Measurements from ENCODE around the gene ANHX.

Gene ANHX

GRCh38 chr12:133233006-133233405 lies 2.7 kb downstream of the ANHX start:
- Histone ChIP-seq H3K36me3 (no peaks in the 10 kb centered on the region), H3K9ac (no peak overlapping the region), H3K4me1 (no peaks in the 10 kb centered on the region), H3K9me3 (replicated peaks in 1 of 11) (peaks cover 69 to 98% (median 93%) of the 10 kb centered on the region in 11 experiments), H4K20me1 (no peaks in the 10 kb centered on the region), H3K27ac (no peak overlapping the region), H3K27me3 (no peaks in the 10 kb centered on the region), H3K4me3 (no peak overlapping the region), H3K4me2 (no peak overlapping the region)
- TF ChIP-seq Cebpa-rat (IDR thresholded peaks at IDR 0.05) = no peak

DNA sequence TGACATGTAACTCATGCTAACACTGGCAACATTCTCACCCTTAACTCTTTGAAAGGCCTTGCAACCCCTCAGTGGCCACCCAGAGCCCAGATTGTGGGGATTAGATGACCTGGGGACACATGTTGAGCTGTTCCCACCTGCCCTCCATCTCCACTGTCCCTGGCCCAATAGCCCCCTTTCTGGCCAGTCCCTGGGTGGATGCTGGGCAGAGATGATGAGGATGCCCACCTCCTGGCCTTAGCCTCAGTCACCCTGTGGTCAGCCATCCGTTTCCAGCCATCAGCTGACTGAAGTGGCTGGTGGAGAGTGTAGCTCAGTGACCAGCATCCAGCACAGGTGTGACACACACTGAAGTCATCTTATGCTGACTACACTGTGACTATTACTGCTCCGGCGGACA lies 4.7 kb downstream of the ANHX start:
- Histone ChIP-seq H4K20me1 (no peaks in the 10 kb centered on the region), H3K36me3 (no peaks in the 10 kb centered on the region), H3K4me2 (no peak overlapping the region)

GRCh38 chr12:133227281-133227852 lies 8.3 kb downstream of the ANHX start:
- no peak overlapping the region for H3K4me3 ChIP-seq
- no peak overlapping the region for H3K9ac ChIP-seq
- no peaks in the 10 kb centered on the region for H3K27me3 ChIP-seq
- TF ChIP-seq Cebpa-rat (IDR thresholded peaks at IDR 0.05) = no peak
- no peaks in the 10 kb centered on the region for H3K36me3 ChIP-seq
- no peak overlapping the region for H3K4me2 ChIP-seq
- peaks cover 71 to 100% (median 97%) of the 10 kb centered on the region in 11 experiments for H3K9me3 ChIP-seq (replicated peaks in 1 of 11)
- H3K27ac ChIP-seq = no peak overlapping the region
- no peaks in the 10 kb centered on the region for H4K20me1 ChIP-seq
- H3K4me1 ChIP-seq = no peaks in the 10 kb centered on the region

More for the DNA sequence above, 4.7 kb downstream of the ANHX start:
- no peak overlapping the region for H3K4me3 ChIP-seq
- peaks cover 69 to 98% (median 93%) of the 10 kb centered on the region in 11 experiments for H3K9me3 ChIP-seq (replicated peaks in 1 of 11)
- no peaks in the 10 kb centered on the region for H3K27me3 ChIP-seq
- H3K27ac ChIP-seq = no peak overlapping the region
- no peak overlapping the region for H3K9ac ChIP-seq
- no peak for TF ChIP-seq Cebpa-rat (IDR thresholded peaks at IDR 0.05)
- no peaks in the 10 kb centered on the region for H3K4me1 ChIP-seq

DNA sequence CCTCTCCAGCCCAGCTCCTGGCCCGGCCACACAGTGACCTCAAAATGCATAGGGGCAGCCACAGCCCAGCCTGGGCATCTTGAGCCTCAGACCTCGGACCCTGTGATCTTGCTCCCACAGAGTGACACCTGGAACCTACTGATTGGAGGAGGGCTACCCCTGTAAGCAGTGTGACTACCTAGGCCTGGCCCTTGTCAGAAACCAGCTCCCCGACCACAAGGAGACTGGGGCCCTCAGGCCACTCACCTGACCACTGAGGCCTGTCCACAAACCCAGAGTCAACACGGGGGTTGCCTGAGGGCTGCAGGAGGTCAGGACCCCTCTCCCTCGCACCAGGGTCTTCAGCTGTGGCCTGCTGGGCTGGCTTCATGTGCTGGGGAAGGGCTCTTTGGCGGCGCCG lies 9.0 kb downstream of the ANHX start:
- Histone ChIP-seq H3K9ac (no peak overlapping the region), H3K4me3 (no peak overlapping the region), H3K4me2 (no peak overlapping the region), H3K36me3 (no peaks in the 10 kb centered on the region), H3K4me1 (no peaks in the 10 kb centered on the region), H3K27me3 (no peaks in the 10 kb centered on the region), H3K9me3 (replicated peaks in 1 of 11) (peaks cover 71 to 100% (median 97%) of the 10 kb centered on the region in 11 experiments), H3K27ac (no peak overlapping the region), H4K20me1 (no peaks in the 10 kb centered on the region)
- no peak for TF ChIP-seq Cebpa-rat (IDR thresholded peaks at IDR 0.05)

DNA sequence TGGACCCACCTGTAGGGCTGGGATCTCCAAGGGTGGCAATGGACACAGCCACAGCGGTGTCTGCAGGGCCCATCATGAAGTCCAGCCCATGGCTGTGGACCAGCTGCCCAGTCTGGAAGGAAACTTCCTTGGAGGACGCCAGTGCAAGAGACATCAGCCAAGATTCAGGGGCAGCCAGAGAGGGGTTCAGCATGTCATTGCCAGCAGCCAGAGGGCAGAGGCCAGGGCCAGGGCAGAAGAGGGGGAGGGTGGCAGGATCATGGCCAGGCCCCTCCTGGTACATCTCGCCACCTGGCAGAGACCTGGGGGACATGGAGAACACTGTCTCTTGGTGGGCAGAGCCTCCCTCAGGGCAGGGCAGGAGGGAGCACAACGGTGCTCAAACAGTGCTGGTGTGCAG lies 10.2 kb downstream of the ANHX start:
- Histone ChIP-seq H3K27ac (no peak overlapping the region), H4K20me1 (no peaks in the 10 kb centered on the region), H3K4me3 (no peak overlapping the region), H3K4me2 (no peak overlapping the region), H3K27me3 (no peaks in the 10 kb centered on the region), H3K4me1 (no peaks in the 10 kb centered on the region), H3K9ac (no peak overlapping the region), H3K9me3 (replicated peaks in 1 of 11) (peaks cover 76 to 100% (median 97%) of the 10 kb centered on the region in 11 experiments), H3K36me3 (no peaks in the 10 kb centered on the region)
- no peak for TF ChIP-seq Cebpa-rat (IDR thresholded peaks at IDR 0.05)

DNA sequence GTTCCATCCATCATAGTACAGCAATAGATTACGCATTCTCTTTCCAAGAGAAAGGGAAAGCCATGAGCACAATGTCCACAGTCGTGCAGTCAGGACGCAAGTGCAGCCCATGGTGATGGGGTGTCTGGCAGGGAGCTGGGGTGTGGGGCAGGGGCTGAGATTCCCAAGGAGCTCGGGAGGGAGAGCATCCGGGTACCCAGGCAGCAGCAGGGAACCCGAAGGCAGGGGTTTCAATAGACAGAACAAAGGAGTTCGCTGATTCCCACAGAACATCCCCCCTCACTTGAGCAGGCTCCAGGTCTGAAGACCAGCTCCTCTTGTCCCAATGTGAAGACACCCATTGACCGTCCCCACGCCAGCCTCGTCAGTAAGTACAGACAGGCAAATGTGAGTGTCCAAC lies 13.5 kb downstream of the ANHX start:
- Histone ChIP-seq H4K20me1 (no peaks in the 10 kb centered on the region), H3K27me3 (no peaks in the 10 kb centered on the region), H3K4me1 (no peaks in the 10 kb centered on the region), H3K4me2 (no peak overlapping the region), H3K9ac (no peak overlapping the region), H3K9me3 (replicated peaks in 1 of 11) (peaks cover 97 to 100% (median 100%) of the 10 kb centered on the region in 11 experiments), H3K4me3 (no peak overlapping the region), H3K27ac (no peak overlapping the region), H3K36me3 (no peaks in the 10 kb centered on the region)
- TF ChIP-seq Cebpa-rat (IDR thresholded peaks at IDR 0.05) = no peak

- Histone ChIP-seq H3K9me3 (replicated peaks in 1 of 11) (peaks cover 98 to 100% (median 100%) of the 10 kb centered on the region in 11 experiments), H3K27me3 (no peaks in the 10 kb centered on the region; a peak in 1 of 22 replicates), H3K4me2 (no peak overlapping the region), H3K36me3 (no peaks in the 10 kb centered on the region), H3K4me3 (no peak overlapping the region), H4K20me1 (no peaks in the 10 kb centered on the region), H3K9ac (no peak overlapping the region), H3K4me1 (no peaks in the 10 kb centered on the region), H3K27ac (no peak overlapping the region)
- no peak for TF ChIP-seq Cebpa-rat (IDR thresholded peaks at IDR 0.05)
Measured at GRCh38 chr12:133221241-133221640, 14.4 kb downstream of the ANHX start.

- peaks cover 98 to 100% (median 100%) of the 10 kb centered on the region in 11 experiments for H3K9me3 ChIP-seq (replicated peaks in 1 of 11)
- H4K20me1 ChIP-seq = no peaks in the 10 kb centered on the region
- H3K36me3 ChIP-seq = no peaks in the 10 kb centered on the region
- H3K9ac ChIP-seq = no peak overlapping the region
- H3K4me1 ChIP-seq = peaks cover 0 to under 1% (median 0%) of the 10 kb centered on the region in 10 experiments; a peak in 3 of 20 replicates
- H3K27me3 ChIP-seq = no peaks in the 10 kb centered on the region; a peak in 1 of 22 replicates
- no peak overlapping the region for H3K4me3 ChIP-seq
- no peak overlapping the region for H3K27ac ChIP-seq
- TF ChIP-seq Cebpa-rat (IDR thresholded peaks at IDR 0.05) = no peak
- H3K4me2 ChIP-seq = no peak overlapping the region
Measured at GRCh38 chr12:133220521-133220920, 15.2 kb downstream of the ANHX start.

DNA sequence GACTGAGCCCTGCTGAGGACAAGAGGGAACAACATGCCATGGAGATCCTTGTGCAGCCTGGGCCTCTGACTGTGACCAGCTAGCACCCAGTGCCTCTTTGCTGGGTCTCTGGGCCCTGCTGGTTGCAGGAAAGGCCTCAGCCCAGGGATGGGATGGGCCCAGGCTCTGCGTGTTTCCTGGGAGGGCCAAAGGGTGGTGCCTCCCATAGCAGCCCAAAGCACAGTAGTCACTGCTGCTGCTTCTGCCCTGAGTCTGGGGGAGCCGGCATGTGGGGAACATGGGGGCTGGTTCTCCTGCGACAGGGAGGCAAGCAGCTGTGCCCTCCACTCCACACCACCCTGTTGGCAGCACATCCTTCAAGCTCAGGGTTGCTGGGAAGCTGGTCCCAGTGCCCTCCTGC lies 18.5 kb downstream of the ANHX start:
- H3K9me3 ChIP-seq (replicated peaks in 1 of 11) = peaks cover 98 to 100% (median 99%) of the 10 kb centered on the region in 11 experiments
- H3K27ac ChIP-seq = no peak overlapping the region
- TF ChIP-seq Cebpa-rat (IDR thresholded peaks at IDR 0.05) = no peak
- H3K4me2 ChIP-seq = no peak overlapping the region
- H3K4me3 ChIP-seq = 0 out of 20 replicates have a peak overlapping the region, but pooled peaks of 1 of the 10 experiments have one; percentile 11
- no peaks in the 10 kb centered on the region; a peak in 1 of 22 replicates for H3K27me3 ChIP-seq
- peaks cover 0 to 9% (median 0%) of the 10 kb centered on the region in 11 experiments; a peak in 5 of 22 replicates for H3K36me3 ChIP-seq
- no peak overlapping the region for H3K9ac ChIP-seq
- no peaks in the 10 kb centered on the region for H4K20me1 ChIP-seq
- peaks cover 0 to 6% (median 0%) of the 10 kb centered on the region in 10 experiments; a peak in 3 of 20 replicates for H3K4me1 ChIP-seq

DNA sequence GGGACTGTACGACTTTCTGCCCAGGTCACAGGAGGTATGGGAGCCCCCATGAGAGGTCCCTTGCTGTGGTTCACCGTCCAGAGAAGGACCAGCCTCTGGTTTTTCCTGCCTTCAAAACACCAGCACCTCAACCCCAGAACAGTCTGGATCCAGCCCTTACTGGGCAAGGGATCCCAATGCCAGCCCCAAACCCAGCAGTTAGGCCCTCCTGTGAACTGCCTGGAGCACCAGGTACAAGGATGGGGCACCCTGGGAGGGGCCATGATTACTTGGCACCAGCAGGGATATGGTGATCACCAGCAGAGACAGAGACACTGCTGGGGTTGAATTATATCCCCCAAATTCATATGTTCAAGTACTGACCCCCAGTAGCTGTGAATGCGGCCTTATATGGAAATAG lies 20.0 kb downstream of the ANHX start:
- H3K4me2 ChIP-seq = no peak overlapping the region
- no peak overlapping the region for H3K27ac ChIP-seq
- no peaks in the 10 kb centered on the region for H4K20me1 ChIP-seq
- TF ChIP-seq Cebpa-rat (IDR thresholded peaks at IDR 0.05) = no peak
- H3K4me3 ChIP-seq = no peak overlapping the region
- peaks cover 0 to 12% (median 1%) of the 10 kb centered on the region in 11 experiments; a peak in 9 of 22 replicates for H3K36me3 ChIP-seq
- no peaks in the 10 kb centered on the region; a peak in 1 of 22 replicates for H3K27me3 ChIP-seq
- peaks cover 0 to 6% (median 0%) of the 10 kb centered on the region in 10 experiments; a peak in 3 of 20 replicates for H3K4me1 ChIP-seq
- peaks cover 98 to 100% (median 99%) of the 10 kb centered on the region in 11 experiments for H3K9me3 ChIP-seq (replicated peaks in 1 of 11)
- H3K9ac ChIP-seq = no peak overlapping the region

All from BLaER1 treated with 17β-estradiol and CSF1 and Interleukin-3, amounts not matched to agents 10 nM and 100 nM (cell line).